ENCODE data around the gene MRPL20. TPM values are rescaled to one million over a fixed set of nuclear protein-coding genes. Genes with fewer than 3 reads are reported as not detected.

MRPL20 gene
- total RNA-seq, 4 donors from 2014 or later = 83.4 to 122 (median 106) TPM

GRCh38 chr1:1356796-1357401 is 50.2 kb downstream of the MRPL20 start:
- no peak for DNase-seq (ENCODE audit: low spot score in 2 of 2)
- TF ChIP-seq POLR2A (IDR thresholded peaks at IDR 0.05) (no peak), CTCF (IDR thresholded peaks at IDR 0.05) (no peak)
- WGBS, 2 donors = 51 to 53% methylated on average over 13 to 21 of the region's 26 CpGs
- H3K4me3 ChIP-seq (ENCODE audit: low read depth, poor library complexity, severe bottlenecking) = peak overlapping the region; percentile 36
- intact Hi-C loops (cut with DNase I; ENCODE audit: low total_unique reads) = no loop called here

- no peak for TF ChIP-seq POLR2A (IDR thresholded peaks at IDR 0.05)
- no peak for TF ChIP-seq CTCF (IDR thresholded peaks at IDR 0.05)
- WGBS, 2 donors = 32 to 44% methylated on average over 8 of the region's 8 CpGs
- no peak overlapping the region for H3K4me3 ChIP-seq (ENCODE audit: low read depth, poor library complexity, severe bottlenecking)
- intact Hi-C loops (cut with DNase I; ENCODE audit: low total_unique reads) = no loop called here
- no peak for DNase-seq (ENCODE audit: low spot score in 2 of 2)
Observed at GRCh38 chr1:1356166-1356795, 50.8 kb downstream of the MRPL20 start.

GRCh38 chr1:1355416-1355815 is 51.7 kb downstream of the MRPL20 start:
- no peak overlapping the region for H3K4me3 ChIP-seq (ENCODE audit: low read depth, poor library complexity, severe bottlenecking)
- intact Hi-C loops (cut with DNase I; ENCODE audit: low total_unique reads) = no loop called here

GRCh38 chr1:1354271-1355247 is 52.5 kb downstream of the MRPL20 start:
- 61 to 75% methylated on average over 14 to 58 of the region's 116 CpGs for WGBS, 2 donors
- DNase-seq (ENCODE audit: low spot score in 2 of 2) = no peak
- intact Hi-C loops (cut with DNase I; ENCODE audit: low total_unique reads) = no loop called here
- no peak overlapping the region for H3K4me3 ChIP-seq (ENCODE audit: low read depth, poor library complexity, severe bottlenecking)
- no peak for TF ChIP-seq POLR2A (IDR thresholded peaks at IDR 0.05)
- TF ChIP-seq CTCF (IDR thresholded peaks at IDR 0.05) = no peak

More at GRCh38 chr1:1355416-1355815, 51.7 kb downstream of the MRPL20 start:
- no peak for TF ChIP-seq CTCF (IDR thresholded peaks at IDR 0.05)
- no peak for TF ChIP-seq POLR2A (IDR thresholded peaks at IDR 0.05)
- WGBS, 2 donors = 1 to 2% methylated on average over 16 to 25 of the region's 52 CpGs
- no peak for DNase-seq (ENCODE audit: low spot score in 2 of 2)

- intact Hi-C loops (cut with DNase I; ENCODE audit: low total_unique reads) = no loop called here
- no peak for DNase-seq (ENCODE audit: low spot score in 2 of 2)
- 23 to 33% methylated on average over 23 to 28 of the region's 28 CpGs for WGBS, 2 donors
- TF ChIP-seq CTCF (IDR thresholded peaks at IDR 0.05) = no peak
- no peak overlapping the region for H3K4me3 ChIP-seq (ENCODE audit: low read depth, poor library complexity, severe bottlenecking)
Observed at GRCh38 chr1:1353389-1354151, 53.5 kb downstream of the MRPL20 start.
